ENCODE measurements around the gene YY1AP1.
"Not testable (repeated sequence)": the region's sequence is repeated elsewhere in the genome, so short reads cannot be mapped to it uniquely, and the experiment has no call there.

The YY1AP1 gene

GRCh38 chr1:155680531-155680930 is 8.0 kb downstream of the YY1AP1 start:
- Histone ChIP-seq H3K9me3 (ENCODE audit: control insufficient read depth, low read length) (no peaks in the 10 kb centered on the region), H4K8ac (ENCODE audit: low read length) (no peak overlapping the region), H2AFZ (ENCODE audit: low read depth, low read length) (no peak overlapping the region), H3K4me1 (ENCODE audit: control insufficient read depth, insufficient read depth, low read depth, low read length) (peaks cover 4% of the 10 kb centered on the region), H2BK120ac (ENCODE audit: low read depth, low read length) (no peak overlapping the region), H3K4me2 (ENCODE audit: low read length, poor library complexity, severe bottlenecking) (no peak overlapping the region), H4K91ac (ENCODE audit: low read length) (no peak overlapping the region), H3K4me3 (ENCODE audit: insufficient read depth in 1 of 2, low read depth in 1 of 2, low read length in 2 of 2) (no peak overlapping the region), H3K4ac (ENCODE audit: low read depth in 1 of 2, low read length in 2 of 2) (no peak overlapping the region), H3K14ac (ENCODE audit: low read length in 2 of 2) (no peak overlapping the region), H2AK5ac (ENCODE audit: low read length, severe bottlenecking) (no peak overlapping the region), H3K36me3 (ENCODE audit: control insufficient read depth in 1 of 2, insufficient read depth in 2 of 2, low read depth in 1 of 2, low read length in 2 of 2) (peaks cover 13 to 50% of the 10 kb centered on the region in 2 experiments), H3K27ac (ENCODE audit: low read length, poor library complexity, severe bottlenecking) (no peak overlapping the region), H2BK12ac (ENCODE audit: low read length in 2 of 2) (no peak overlapping the region), H3K9ac (ENCODE audit: low read length) (no peak overlapping the region), H3K18ac (ENCODE audit: low read depth in 1 of 2, low read length in 2 of 2) (no peak overlapping the region), H3K23ac (ENCODE audit: low read length in 2 of 2) (no peak overlapping the region), H2BK5ac (ENCODE audit: low read depth, low read length, poor library complexity, severe bottlenecking) (no peak overlapping the region), H3K79me1 (replicated peaks; ENCODE audit: low read length, poor library complexity, severe bottlenecking) (peaks cover 17% of the 10 kb centered on the region), H2BK15ac (ENCODE audit: low read depth, poor library complexity, severe bottlenecking) (no peak overlapping the region), H3K27me3 (ENCODE audit: control insufficient read depth in 1 of 2, insufficient read depth in 1 of 2, low read length in 2 of 2) (no peaks in the 10 kb centered on the region)
- 94% methylated on average over 5 of the region's 6 CpGs for WGBS
- DNase-seq = no peak

DNA sequence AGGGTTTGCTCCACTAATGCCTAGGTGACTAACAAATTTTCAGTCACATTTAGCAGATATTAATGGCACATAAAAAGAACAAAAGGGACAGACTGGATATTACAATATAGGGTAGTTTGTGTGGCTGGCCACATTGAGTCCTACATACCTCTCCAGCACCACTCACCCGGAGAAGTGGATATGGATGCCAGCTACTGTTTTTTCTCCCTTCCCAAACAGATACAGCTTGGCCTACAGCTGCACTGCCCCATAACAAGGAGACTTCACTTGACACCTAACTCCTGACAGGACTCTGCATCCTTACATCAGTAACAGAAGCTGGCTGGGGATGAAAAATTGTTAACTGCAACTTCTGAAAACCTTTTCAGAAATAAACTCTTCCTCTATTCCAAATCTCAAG is 9.6 kb downstream of the YY1AP1 start:
- H3K9me3 ChIP-seq (ENCODE audit: control insufficient read depth, low read length); H3K4ac ChIP-seq (ENCODE audit: low read depth in 1 of 2, low read length in 2 of 2); H4K91ac ChIP-seq (ENCODE audit: low read length); H2BK5ac ChIP-seq (ENCODE audit: low read depth, low read length, poor library complexity, severe bottlenecking); H3K18ac ChIP-seq (ENCODE audit: low read depth in 1 of 2, low read length in 2 of 2); H2AK5ac ChIP-seq (ENCODE audit: low read length, severe bottlenecking); H3K4me3 ChIP-seq (ENCODE audit: insufficient read depth in 1 of 2, low read depth in 1 of 2, low read length in 2 of 2); H4K8ac ChIP-seq (ENCODE audit: low read length); H2BK12ac ChIP-seq (ENCODE audit: low read length in 2 of 2); H3K23ac ChIP-seq (ENCODE audit: low read length in 2 of 2); H3K4me2 ChIP-seq (ENCODE audit: low read length, poor library complexity, severe bottlenecking); H2AFZ ChIP-seq (ENCODE audit: low read depth, low read length); H2BK15ac ChIP-seq (ENCODE audit: low read depth, poor library complexity, severe bottlenecking); H2BK120ac ChIP-seq (ENCODE audit: low read depth, low read length); H3K14ac ChIP-seq (ENCODE audit: low read length in 2 of 2); H3K27me3 ChIP-seq (ENCODE audit: control insufficient read depth in 1 of 2, insufficient read depth in 1 of 2, low read length in 2 of 2); H3K27ac ChIP-seq (ENCODE audit: low read length, poor library complexity, severe bottlenecking); DNase-seq; H3K4me1 ChIP-seq (ENCODE audit: control insufficient read depth, insufficient read depth, low read depth, low read length); H3K9ac ChIP-seq (ENCODE audit: low read length): not testable (repeated sequence)
- 100% methylated on average over 1 of the region's 1 CpG for WGBS
- H3K36me3 ChIP-seq (ENCODE audit: control insufficient read depth in 1 of 2, insufficient read depth in 2 of 2, low read depth in 1 of 2, low read length in 2 of 2) = peaks cover 26 to 62% of the 10 kb centered on the region in 2 experiments
- H3K79me1 ChIP-seq (replicated peaks; ENCODE audit: low read length, poor library complexity, severe bottlenecking) = peaks cover 20% of the 10 kb centered on the region

GRCh38 chr1:155678027-155678426 is 10.5 kb downstream of the YY1AP1 start:
- H3K27ac ChIP-seq (ENCODE audit: low read length, poor library complexity, severe bottlenecking) = no peak overlapping the region
- WGBS = 100% methylated on average over 3 of the region's 4 CpGs
- no peak overlapping the region for H2BK5ac ChIP-seq (ENCODE audit: low read depth, low read length, poor library complexity, severe bottlenecking)
- no peak overlapping the region for H3K9ac ChIP-seq (ENCODE audit: low read length)
- H3K23ac ChIP-seq (ENCODE audit: low read length in 2 of 2) = no peak overlapping the region
- no peaks in the 10 kb centered on the region for H3K4me1 ChIP-seq (ENCODE audit: control insufficient read depth, insufficient read depth, low read depth, low read length)
- H3K14ac ChIP-seq (ENCODE audit: low read length in 2 of 2) = no peak overlapping the region
- no peak overlapping the region for H3K4me2 ChIP-seq (ENCODE audit: low read length, poor library complexity, severe bottlenecking)
- H2AK5ac ChIP-seq (ENCODE audit: low read length, severe bottlenecking) = no peak overlapping the region
- H3K9me3 ChIP-seq (ENCODE audit: control insufficient read depth, low read length) = no peaks in the 10 kb centered on the region
- H3K4me3 ChIP-seq (ENCODE audit: insufficient read depth in 1 of 2, low read depth in 1 of 2, low read length in 2 of 2) = no peak overlapping the region
- no peak for DNase-seq
- no peak overlapping the region for H3K18ac ChIP-seq (ENCODE audit: low read depth in 1 of 2, low read length in 2 of 2)
- H3K79me1 ChIP-seq (replicated peaks; ENCODE audit: low read length, poor library complexity, severe bottlenecking) = peaks cover 24% of the 10 kb centered on the region
- peaks cover 32 to 68% of the 10 kb centered on the region in 2 experiments for H3K36me3 ChIP-seq (ENCODE audit: control insufficient read depth in 1 of 2, insufficient read depth in 2 of 2, low read depth in 1 of 2, low read length in 2 of 2)
- no peak overlapping the region for H2AFZ ChIP-seq (ENCODE audit: low read depth, low read length)
- H2BK120ac ChIP-seq (ENCODE audit: low read depth, low read length) = no peak overlapping the region
- no peak overlapping the region for H4K8ac ChIP-seq (ENCODE audit: low read length)
- H2BK15ac ChIP-seq (ENCODE audit: low read depth, poor library complexity, severe bottlenecking) = no peak overlapping the region
- no peaks in the 10 kb centered on the region for H3K27me3 ChIP-seq (ENCODE audit: control insufficient read depth in 1 of 2, insufficient read depth in 1 of 2, low read length in 2 of 2)
- no peak overlapping the region for H2BK12ac ChIP-seq (ENCODE audit: low read length in 2 of 2)
- H4K91ac ChIP-seq (ENCODE audit: low read length) = no peak overlapping the region
- no peak overlapping the region for H3K4ac ChIP-seq (ENCODE audit: low read depth in 1 of 2, low read length in 2 of 2)

GRCh38 chr1:155673003-155673402 is 15.6 kb downstream of the YY1AP1 start:
- no peak overlapping the region for H2AK5ac ChIP-seq (ENCODE audit: low read length, severe bottlenecking)

More at GRCh38 chr1:155673003-155673402, 15.6 kb downstream of the YY1AP1 start:
- Histone ChIP-seq H3K4me3 (ENCODE audit: insufficient read depth in 1 of 2, low read depth in 1 of 2, low read length in 2 of 2) (no peak overlapping the region), H3K9me3 (ENCODE audit: control insufficient read depth, low read length) (no peaks in the 10 kb centered on the region), H3K4me1 (ENCODE audit: control insufficient read depth, insufficient read depth, low read depth, low read length) (no peaks in the 10 kb centered on the region), H3K79me1 (replicated peaks; ENCODE audit: low read length, poor library complexity, severe bottlenecking) (peaks cover 24% of the 10 kb centered on the region), H2BK12ac (ENCODE audit: low read length in 2 of 2) (no peak overlapping the region), H2BK5ac (ENCODE audit: low read depth, low read length, poor library complexity, severe bottlenecking) (no peak overlapping the region), H3K9ac (ENCODE audit: low read length) (no peak overlapping the region), H2BK120ac (ENCODE audit: low read depth, low read length) (no peak overlapping the region), H3K27ac (ENCODE audit: low read length, poor library complexity, severe bottlenecking) (no peak overlapping the region), H3K27me3 (ENCODE audit: control insufficient read depth in 1 of 2, insufficient read depth in 1 of 2, low read length in 2 of 2) (no peaks in the 10 kb centered on the region), H3K4ac (ENCODE audit: low read depth in 1 of 2, low read length in 2 of 2) (no peak overlapping the region), H4K91ac (ENCODE audit: low read length) (no peak overlapping the region), H4K8ac (ENCODE audit: low read length) (no peak overlapping the region), H3K18ac (ENCODE audit: low read depth in 1 of 2, low read length in 2 of 2) (no peak overlapping the region), H3K4me2 (ENCODE audit: low read length, poor library complexity, severe bottlenecking) (no peak overlapping the region), H2AFZ (ENCODE audit: low read depth, low read length) (no peak overlapping the region), H3K23ac (ENCODE audit: low read length in 2 of 2) (no peak overlapping the region), H3K14ac (ENCODE audit: low read length in 2 of 2) (no peak overlapping the region), H3K36me3 (ENCODE audit: control insufficient read depth in 1 of 2, insufficient read depth in 2 of 2, low read depth in 1 of 2, low read length in 2 of 2) (peaks cover 41 to 90% of the 10 kb centered on the region in 2 experiments), H2BK15ac (ENCODE audit: low read depth, poor library complexity, severe bottlenecking) (no peak overlapping the region)
- DNase-seq = no peak
- WGBS = 97% methylated on average over 6 of the region's 6 CpGs
